Activated CD8-positive, alpha-beta memory T cell treated with anti-CD3 and anti-CD28 coated beads, Interleukin-2, amount 10 ng/mL, durations not matched to agents 7 days and 5 days (primary cell): ENCODE measurements around the gene TANGO6. TPM values are rescaled to one million over a fixed set of nuclear protein-coding genes. Genes with fewer than 3 reads are reported as not detected.

Experiments used
- ATAC-seq: fragments of 150-1000 bp; cut with Tn5 transposase; one replicate; pipeline ENCODE4 v1.10.0; 2021; ENCODE audit warnings: moderate library complexity
- CTCF ChIA-PET: fragments of 350-600 bp; sonication (Branson Sonifier 250); formaldehyde crosslinking; loops from one replicate; lab custom pipeline; 2021; ENCODE audit warnings: antibody characterized with exemption; lab: Charles Lee
- DNase-seq: peaks from one replicate; pipeline ENCODE4 v3.0.0-alpha.2; 2020
- H3K27ac Mint-ChIP-seq: one replicate; pipeline ENCODE4 v1.8.0; 2021; ENCODE audit warnings: mild to moderate bottlenecking, mixed read lengths
- H3K27me3 Mint-ChIP-seq: one replicate; pipeline ENCODE4 v1.8.0; 2021; ENCODE audit warnings: mixed read lengths
- H3K36me3 Mint-ChIP-seq: one replicate; pipeline ENCODE4 v1.8.0; 2021; ENCODE audit warnings: mild to moderate bottlenecking, mixed read lengths
- H3K4me1 Mint-ChIP-seq: one replicate; pipeline ENCODE4 v1.8.0; 2021; ENCODE audit warnings: mixed read lengths
- H3K4me3 Mint-ChIP-seq: one replicate; pipeline ENCODE4 v1.8.0; 2021; ENCODE audit warnings: mild to moderate bottlenecking, moderate library complexity, mixed read lengths
- H3K9me3 Mint-ChIP-seq: one replicate; pipeline ENCODE4 v1.8.0; 2022; ENCODE audit warnings: low read depth, mixed read lengths
- total RNA-seq, 2 experiments: library from RNA; stranded (reverse); gene quantifications; one replicate each; pipeline ENCODE4 v1.2.3, GENCODE V29; 2021

Gene TANGO6
- total RNA-seq = 10 to 100 TPM; 20.2 to 22.3 TPM

DNA sequence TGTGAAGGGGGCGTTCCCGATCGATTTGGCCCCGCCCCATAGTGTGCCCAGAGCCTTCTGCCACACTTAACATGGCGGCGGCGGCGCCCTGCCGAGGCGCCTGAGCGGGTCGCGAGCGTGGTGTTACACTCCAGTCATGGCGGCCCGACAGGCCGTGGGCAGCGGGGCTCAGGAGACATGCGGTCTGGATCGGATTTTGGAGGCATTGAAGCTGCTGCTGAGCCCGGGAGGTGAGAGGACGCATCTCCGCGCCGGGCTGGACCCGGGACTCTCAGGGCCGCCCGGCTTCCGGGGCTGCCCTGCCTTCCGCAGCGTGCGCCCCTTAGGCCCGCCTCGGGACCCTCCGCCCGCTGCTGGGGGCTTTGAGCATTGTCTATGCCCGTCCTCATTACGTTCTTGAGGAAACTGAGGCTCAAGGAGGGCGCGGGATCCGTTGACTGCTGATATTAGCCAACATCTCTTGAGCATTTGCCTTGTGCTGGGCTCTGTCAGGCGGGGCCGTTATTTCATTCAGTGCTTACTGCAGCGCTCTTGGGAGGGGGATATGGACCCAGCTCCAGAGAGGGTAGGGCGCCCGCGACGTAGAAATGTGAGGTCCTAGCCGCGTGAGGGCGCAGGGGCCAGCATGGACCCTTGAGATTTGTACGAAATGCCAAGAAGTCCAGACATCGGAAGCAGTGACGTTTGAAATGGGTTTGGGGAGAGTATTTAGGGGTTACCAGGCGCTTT, at the start of gene TANGO6:
TANGO6 (plus strand) TSS at position 50 of the 729 bp plus-strand sequence; CDS start at position 137, 87 bp downstream.
- DNase-seq (peak; percentile 93), ATAC-seq (peak; percentile 94)
- CTCF ChIA-PET = interaction anchor here (1.1 to 2.4 kb wide), 5 partner anchors 9 to 322 kb away, joined by 3 to 12 read pairs (median 8); no protein-coding TSS in a partner anchor
- Mint-ChIP-seq H3K4me1 (peaks cover 32% of the 10 kb centered on the region), H3K27ac (peak within 1 kb of the TSS; percentile 89), H3K9me3 (no peaks in the 10 kb centered on the region), H3K4me3 (peak within 1 kb of the TSS; percentile 89), H3K27me3 (no peaks in the 10 kb centered on the region), H3K36me3 (peaks cover 3% of the 10 kb centered on the region)

GRCh38 chr16:68798398-68798797, 44.9 kb upstream of the TANGO6 start:
- no peaks in the 10 kb centered on the region for H3K36me3 Mint-ChIP-seq
- H3K9me3 Mint-ChIP-seq = no peaks in the 10 kb centered on the region
- ATAC-seq = no peak
- H3K4me1 Mint-ChIP-seq = no peaks in the 10 kb centered on the region
- CTCF ChIA-PET = interaction anchor here (0.6 to 1.2 kb wide), 2 partner anchors 25 to 92 kb away, joined by 3 to 6 read pairs; no protein-coding TSS in a partner anchor
- H3K27ac Mint-ChIP-seq = no peak overlapping the region
- no peak for DNase-seq
- H3K4me3 Mint-ChIP-seq = no peak overlapping the region
- peaks cover 2% of the 10 kb centered on the region for H3K27me3 Mint-ChIP-seq

DNA sequence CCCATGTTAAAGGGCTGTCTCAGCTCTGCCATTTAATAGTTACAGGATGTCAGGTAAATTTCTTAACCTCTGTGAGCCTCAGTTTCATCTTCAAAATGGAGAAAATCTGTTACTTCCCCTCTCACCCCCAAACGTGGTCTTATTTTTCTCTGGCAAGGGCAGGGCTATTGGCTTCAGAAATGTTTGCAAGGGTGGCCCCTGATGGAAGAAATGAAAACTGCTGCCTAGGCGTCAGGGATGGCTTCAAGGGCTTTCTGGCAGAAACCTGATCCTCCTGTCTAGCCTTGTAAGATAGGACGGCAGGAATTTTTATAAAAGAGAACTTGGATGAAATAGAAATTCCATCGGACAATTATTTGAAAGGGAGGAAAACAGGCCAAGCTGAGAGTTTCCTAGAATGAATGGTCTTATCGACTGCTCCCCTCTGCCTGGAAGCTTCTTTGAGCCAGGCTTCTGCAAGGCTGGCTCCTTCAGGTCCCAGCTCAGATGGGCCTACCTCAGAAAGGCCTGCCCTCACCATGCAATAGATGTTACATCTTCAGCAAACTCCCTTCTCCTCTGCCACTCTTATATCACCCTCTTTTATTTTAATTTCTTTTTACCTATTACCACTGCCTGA, 43.0 kb upstream of the TANGO6 start:
- H3K27me3 Mint-ChIP-seq = peaks cover 2% of the 10 kb centered on the region
- CTCF ChIA-PET = interaction anchor here (0.8 to 1.9 kb wide), 5 partner anchors 92 to 321 kb away, joined by 3 to 7 read pairs (median 3); no protein-coding TSS in a partner anchor
- H3K9me3 Mint-ChIP-seq = no peaks in the 10 kb centered on the region
- H3K4me1 Mint-ChIP-seq = no peaks in the 10 kb centered on the region
- DNase-seq (peak; percentile 52), ATAC-seq (peak; percentile 49)
- no peaks in the 10 kb centered on the region for H3K36me3 Mint-ChIP-seq
- no peak overlapping the region for H3K27ac Mint-ChIP-seq
- no peak overlapping the region for H3K4me3 Mint-ChIP-seq

- Mint-ChIP-seq H3K27ac (no peak overlapping the region), H3K4me1 (no peaks in the 10 kb centered on the region), H3K9me3 (no peaks in the 10 kb centered on the region), H3K4me3 (no peak overlapping the region), H3K27me3 (peaks cover 8% of the 10 kb centered on the region), H3K36me3 (no peaks in the 10 kb centered on the region)
- no peak for ATAC-seq
- DNase-seq = no peak
- CTCF ChIA-PET = interaction anchor here (0.9 to 2.1 kb wide), 2 partner anchors 212 to 282 kb away, joined by 3 to 7 read pairs; no protein-coding TSS in a partner anchor
Measured at GRCh38 chr16:68802190-68802589, 41.1 kb upstream of the TANGO6 start.

- H3K4me1 Mint-ChIP-seq = no peaks in the 10 kb centered on the region
- no peak overlapping the region for H3K4me3 Mint-ChIP-seq
- no peaks in the 10 kb centered on the region for H3K36me3 Mint-ChIP-seq
- DNase-seq = no peak
- H3K9me3 Mint-ChIP-seq = no peaks in the 10 kb centered on the region
- CTCF ChIA-PET = interaction anchor here (0.6 kb wide), 1 partner anchor 196 kb away, joined by 3 read pairs; no protein-coding TSS in a partner anchor
- peaks cover 10% of the 10 kb centered on the region for H3K27me3 Mint-ChIP-seq
- ATAC-seq = no peak
- no peak overlapping the region for H3K27ac Mint-ChIP-seq
Measured at GRCh38 chr16:68806422-68806821, 36.9 kb upstream of the TANGO6 start.

DNA sequence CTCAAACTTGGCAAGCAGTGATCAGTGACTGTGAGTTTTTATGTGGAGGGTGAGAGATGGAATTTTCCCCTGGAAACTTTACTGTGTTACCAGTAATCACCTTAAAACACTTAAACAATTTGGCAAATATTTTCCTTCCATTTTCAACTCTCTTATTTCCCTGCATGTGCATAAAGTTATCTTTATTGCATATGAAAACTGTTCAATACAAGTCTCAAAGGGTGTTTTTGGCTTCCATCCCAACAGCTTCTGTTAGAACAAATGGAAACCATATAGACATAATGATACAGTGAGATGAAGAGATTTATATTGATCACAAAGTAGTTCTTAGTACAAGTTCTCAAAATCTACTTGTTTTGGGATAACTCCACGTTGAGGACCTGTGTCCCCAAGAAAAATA, 36.4 kb upstream of the TANGO6 start:
- Mint-ChIP-seq H3K9me3 (no peaks in the 10 kb centered on the region), H3K4me3 (no peak overlapping the region), H3K27ac (no peak overlapping the region), H3K36me3 (no peaks in the 10 kb centered on the region), H3K27me3 (peaks cover 10% of the 10 kb centered on the region), H3K4me1 (no peaks in the 10 kb centered on the region)
- CTCF ChIA-PET = interaction anchor here (0.6 kb wide), 1 partner anchor 197 kb away, joined by 3 read pairs; no protein-coding TSS in a partner anchor
- DNase-seq = no peak
- no peak for ATAC-seq

GRCh38 chr16:68814516-68814915, 28.8 kb upstream of the TANGO6 start:
- no peak for DNase-seq
- no peaks in the 10 kb centered on the region for H3K36me3 Mint-ChIP-seq
- ATAC-seq = no peak
- H3K27me3 Mint-ChIP-seq = no peaks in the 10 kb centered on the region
- H3K4me3 Mint-ChIP-seq = no peak overlapping the region
- H3K4me1 Mint-ChIP-seq = no peaks in the 10 kb centered on the region
- CTCF ChIA-PET = no interaction called here
- H3K9me3 Mint-ChIP-seq = no peaks in the 10 kb centered on the region
- no peak overlapping the region for H3K27ac Mint-ChIP-seq

DNA sequence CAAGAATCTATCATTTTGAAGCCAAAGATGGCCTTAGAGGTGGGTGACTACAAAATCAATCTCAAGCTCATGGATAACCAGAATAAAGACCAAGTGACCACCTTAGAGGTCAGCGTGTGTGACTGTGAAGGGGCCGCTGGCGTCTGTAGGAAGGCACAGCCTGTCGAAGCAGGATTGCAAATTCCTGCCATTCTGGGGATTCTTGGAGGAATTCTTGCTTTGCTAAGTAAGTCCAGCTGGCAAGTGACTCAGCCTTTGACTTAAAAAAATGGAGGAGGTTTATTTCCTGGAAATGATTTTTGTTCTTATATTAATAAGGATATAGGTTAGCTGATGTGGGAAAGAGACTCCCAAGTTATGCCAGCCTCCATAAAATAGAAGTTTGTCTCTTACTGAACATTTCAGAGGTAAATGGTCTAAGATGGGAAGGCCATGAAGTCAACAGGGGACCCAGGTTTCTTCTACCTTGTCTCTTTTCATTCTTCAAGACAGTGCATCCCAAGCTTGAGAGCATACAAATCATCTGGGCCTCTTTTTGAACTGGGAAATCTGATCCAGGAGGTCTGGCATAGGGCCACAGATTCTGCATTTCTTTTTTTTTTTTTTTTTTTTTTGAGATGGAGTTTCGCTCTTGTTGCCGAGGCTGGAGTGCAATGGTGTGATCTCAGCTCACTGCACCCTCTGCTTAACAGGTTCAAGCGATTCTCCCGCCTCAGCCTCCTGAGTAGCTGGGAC, 19.8 kb upstream of the TANGO6 start:
- Mint-ChIP-seq H3K27me3 (peaks cover under 1% of the 10 kb centered on the region), H3K9me3 (no peaks in the 10 kb centered on the region), H3K4me3 (no peak overlapping the region), H3K27ac (no peak overlapping the region), H3K36me3 (no peaks in the 10 kb centered on the region), H3K4me1 (no peaks in the 10 kb centered on the region)
- ATAC-seq = no peak
- DNase-seq = no peak
- CTCF ChIA-PET = interaction anchor here (0.9 kb wide), 1 partner anchor 24 kb away, joined by 3 read pairs; no protein-coding TSS in a partner anchor

GRCh38 chr16:68825427-68825826, 17.9 kb upstream of the TANGO6 start:
- CTCF ChIA-PET = interaction anchor here (0.7 kb wide), 1 partner anchor 17 kb away, joined by 5 read pairs; no protein-coding TSS in a partner anchor
- DNase-seq = no peak
- Mint-ChIP-seq H3K36me3 (no peaks in the 10 kb centered on the region), H3K27ac (no peak overlapping the region), H3K9me3 (no peaks in the 10 kb centered on the region), H3K27me3 (peaks cover 6% of the 10 kb centered on the region), H3K4me3 (no peak overlapping the region), H3K4me1 (no peaks in the 10 kb centered on the region)
- ATAC-seq = no peak

DNA sequence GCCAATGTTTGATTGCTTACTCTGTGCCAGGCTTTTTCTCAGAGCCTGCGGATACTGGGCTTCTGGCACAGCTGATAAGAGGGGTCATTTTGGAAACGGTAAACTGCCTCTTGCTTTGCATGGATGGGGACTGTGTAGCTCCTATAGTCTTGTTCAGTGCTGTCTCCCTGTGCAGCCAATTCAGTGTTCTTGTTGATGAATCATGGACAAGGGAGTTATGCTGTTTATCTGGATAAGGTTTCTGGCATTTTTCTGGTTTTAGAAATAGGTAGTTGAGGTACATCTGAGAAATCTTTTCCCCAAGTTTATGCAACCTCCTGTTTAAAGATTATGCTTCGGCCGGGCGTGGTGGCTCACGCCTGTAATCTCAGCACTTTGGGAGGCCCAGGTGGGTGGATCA, 16.7 kb upstream of the TANGO6 start:
- H3K4me3 Mint-ChIP-seq = no peak overlapping the region
- no peaks in the 10 kb centered on the region for H3K9me3 Mint-ChIP-seq
- ATAC-seq (no peak), DNase-seq (no peak)
- CTCF ChIA-PET = no interaction called here
- H3K36me3 Mint-ChIP-seq = no peaks in the 10 kb centered on the region
- H3K27me3 Mint-ChIP-seq = peaks cover 9% of the 10 kb centered on the region
- H3K4me1 Mint-ChIP-seq = no peaks in the 10 kb centered on the region
- no peak overlapping the region for H3K27ac Mint-ChIP-seq

DNA sequence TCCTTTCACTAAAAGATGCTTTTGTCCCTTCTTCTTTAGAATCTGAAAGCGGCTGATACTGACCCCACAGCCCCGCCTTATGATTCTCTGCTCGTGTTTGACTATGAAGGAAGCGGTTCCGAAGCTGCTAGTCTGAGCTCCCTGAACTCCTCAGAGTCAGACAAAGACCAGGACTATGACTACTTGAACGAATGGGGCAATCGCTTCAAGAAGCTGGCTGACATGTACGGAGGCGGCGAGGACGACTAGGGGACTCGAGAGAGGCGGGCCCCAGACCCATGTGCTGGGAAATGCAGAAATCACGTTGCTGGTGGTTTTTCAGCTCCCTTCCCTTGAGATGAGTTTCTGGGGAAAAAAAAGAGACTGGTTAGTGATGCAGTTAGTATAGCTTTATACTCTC, 10.1 kb upstream of the TANGO6 start:
- H3K27me3 Mint-ChIP-seq = peaks cover 14% of the 10 kb centered on the region
- CTCF ChIA-PET = no interaction called here
- no peak overlapping the region for H3K4me3 Mint-ChIP-seq
- no peaks in the 10 kb centered on the region for H3K9me3 Mint-ChIP-seq
- H3K27ac Mint-ChIP-seq = no peak overlapping the region
- H3K36me3 Mint-ChIP-seq = no peaks in the 10 kb centered on the region
- H3K4me1 Mint-ChIP-seq = peaks cover 3% of the 10 kb centered on the region
- ATAC-seq (no peak), DNase-seq (no peak)

- ATAC-seq = no peak
- H3K4me1 Mint-ChIP-seq = peaks cover 3% of the 10 kb centered on the region
- H3K9me3 Mint-ChIP-seq = no peaks in the 10 kb centered on the region
Measured at GRCh38 chr16:68834550-68834949, 8.8 kb upstream of the TANGO6 start.

GRCh38 chr16:68835970-68836369, 7.4 kb upstream of the TANGO6 start:
- Mint-ChIP-seq H3K36me3 (no peaks in the 10 kb centered on the region), H3K4me1 (peaks cover 3% of the 10 kb centered on the region), H3K9me3 (no peaks in the 10 kb centered on the region), H3K27ac (no peak overlapping the region), H3K27me3 (peaks cover 5% of the 10 kb centered on the region), H3K4me3 (no peak overlapping the region)
- ATAC-seq (no peak), DNase-seq (no peak)
- CTCF ChIA-PET = no interaction called here

More at GRCh38 chr16:68834550-68834949, 8.8 kb upstream of the TANGO6 start:
- DNase-seq = no peak
- Mint-ChIP-seq H3K27me3 (peaks cover 9% of the 10 kb centered on the region), H3K27ac (no peak overlapping the region), H3K4me3 (no peak overlapping the region), H3K36me3 (no peaks in the 10 kb centered on the region)
- CTCF ChIA-PET = interaction anchor here (0.8 to 1.0 kb wide), 2 partner anchors 9 to 289 kb away, joined by 3 to 4 read pairs; no protein-coding TSS in a partner anchor
